ENCODE measurements around the gene SLC26A8.

SLC26A8 gene

GRCh38 chr6:35903679-35904078, 120.8 kb downstream of the SLC26A8 start:
- ChIA-PET CTCF (interaction anchor here (0.6 kb wide), 1 partner anchor 256 kb away, joined by 3 read pairs; no protein-coding TSS in a partner anchor), POLR2A (no interaction called here)
- no peak for TF ChIP-seq CTCF (IDR thresholded peaks at IDR 0.05; ENCODE audit: insufficient read depth, low read length, missing control alignments)
- no peak for DNase-seq (ENCODE audit: low read depth, low spot score)
- H3K4me3 ChIP-seq (ENCODE audit: low read depth, low read length), result no peak overlapping the region

- no peak for DNase-seq (ENCODE audit: low read depth, low spot score)
- POLR2A ChIA-PET, result no interaction called here
- no peak for TF ChIP-seq CTCF (IDR thresholded peaks at IDR 0.05; ENCODE audit: insufficient read depth, low read length, missing control alignments)
- CTCF ChIA-PET, result no interaction called here
- no peak overlapping the region for H3K4me3 ChIP-seq (ENCODE audit: low read depth, low read length)
Observed at GRCh38 chr6:35900448-35900847, 124.0 kb downstream of the SLC26A8 start.

- no peak for TF ChIP-seq CTCF (IDR thresholded peaks at IDR 0.05; ENCODE audit: insufficient read depth, low read length, missing control alignments)
- no peak for DNase-seq (ENCODE audit: low read depth, low spot score)
- H3K4me3 ChIP-seq (ENCODE audit: low read depth, low read length), result no peak overlapping the region
- ChIA-PET CTCF (no interaction called here), POLR2A (no interaction called here)
Observed at GRCh38 chr6:35898003-35898402, 126.4 kb downstream of the SLC26A8 start.

- ChIA-PET CTCF (no interaction called here), POLR2A (no interaction called here)
- TF ChIP-seq CTCF (IDR thresholded peaks at IDR 0.05; ENCODE audit: insufficient read depth, low read length, missing control alignments), result no peak
- no peak overlapping the region for H3K4me3 ChIP-seq (ENCODE audit: low read depth, low read length)
- no peak for DNase-seq (ENCODE audit: low read depth, low spot score)
Observed at GRCh38 chr6:35897486-35897885, 127.0 kb downstream of the SLC26A8 start.

GRCh38 chr6:35897036-35897435, 127.4 kb downstream of the SLC26A8 start:
- no peak overlapping the region for H3K4me3 ChIP-seq (ENCODE audit: low read depth, low read length)
- ChIA-PET CTCF (no interaction called here), POLR2A (no interaction called here)
- TF ChIP-seq CTCF (IDR thresholded peaks at IDR 0.05; ENCODE audit: insufficient read depth, low read length, missing control alignments), result no peak
- DNase-seq (ENCODE audit: low read depth, low spot score), result no peak

GRCh38 chr6:35896228-35896627, 128.2 kb downstream of the SLC26A8 start:
- TF ChIP-seq CTCF (IDR thresholded peaks at IDR 0.05; ENCODE audit: insufficient read depth, low read length, missing control alignments), result no peak
- no peak for DNase-seq (ENCODE audit: low read depth, low spot score)
- ChIA-PET POLR2A (no interaction called here), CTCF (no interaction called here)
- H3K4me3 ChIP-seq (ENCODE audit: low read depth, low read length), result no peak overlapping the region

Measured in AG04449 (cell line).